HepG2 (cell line): ENCODE measurements around the gene DAZAP1. TPM values are rescaled to one million over a fixed set of nuclear protein-coding genes. Genes with fewer than 3 reads are reported as not detected.
A peak's percentile ranks its signal among the peaks of the same experiment; 100 is the strongest.

Experiments
- ATAC-seq: fragments of 200-7000 bp; cut with Tn5 transposase; 3 replicates; pipeline ENCODE4 v1.9.1; 2020; ENCODE audit warnings: mild to moderate bottlenecking, moderate library complexity
- BruUV-seq: library from RNA; stranded (reverse); fragments of 400-500 nt; replicated peaks from 2 replicates; lab custom pipeline; 2021; lab: Mats Ljungman, UMichigan
- CTCF ChIA-PET: fragments of 300-600 bp; formaldehyde crosslinking; extraction: SDS; loops from one replicate; lab custom pipeline; 2021; ENCODE audit warnings: low total read pairs, inconsistent platforms, low intra/inter-chr PET ratio; lab: Yijun Ruan, JAX
- POLR2A ChIA-PET: fragments of 350-600 bp; sonication (Branson Sonifier 250); formaldehyde crosslinking; loops from one replicate; lab custom pipeline; 2020; ENCODE audit warnings: antibody characterized with exemption, inconsistent platforms; lab: Yijun Ruan, JAX
- DNase-seq: peaks from one replicate; pipeline ENCODE4 v3.0.0-alpha.2; 2015; ENCODE audit warnings: low spot score
- FAIRE-seq: peaks from 3 replicates; lab custom pipeline; 2011; peaks lifted over from hg19 to GRCh38; lab: Jason Lieb, UNC
- H2AFZ ChIP-seq: one replicate; pipeline ENCODE4 v1.6.1; 2011; ENCODE audit warnings: low read length, inconsistent platforms
- H3K27ac ChIP-seq: fragments of 300-600 bp; 3 replicates; pipeline ENCODE4 v1.8.0; 2011; ENCODE audit warnings: mixed run types, mild to moderate bottlenecking, mixed read lengths, low read length, inconsistent platforms; ENCODE audit not compliant: insufficient read depth; ENCODE audit errors: extremely low read length
- H3K27me3 ChIP-seq, 2 experiments: fragments of 200-600 bp in 1 of 2; 2 replicates in 1 of 2; 3 replicates in 1 of 2; pipeline versions ENCODE4 v1.6.0 to v1.8.0; 2011; ENCODE audit warnings: low read length in 2 of 2, mild to moderate bottlenecking in 2 of 2, moderate library complexity in 2 of 2, inconsistent platforms in 1 of 2; ENCODE audit not compliant: insufficient read depth in 2 of 2, control insufficient read depth in 1 of 2
- H3K36me3 ChIP-seq, 2 experiments: fragments of 200-600 bp in 1 of 2; replicated peaks in 1 of 2; 2 replicates in 1 of 2; 3 replicates in 1 of 2; pipeline versions ENCODE4 v1.5.1 to v1.8.0; 2011; ENCODE audit warnings: low read length in 2 of 2, inconsistent platforms in 1 of 2; ENCODE audit not compliant: insufficient read depth in 2 of 2, control insufficient read depth in 1 of 2
- H3K4me1 ChIP-seq: 2 replicates; pipeline ENCODE4 v1.5.1; 2012; ENCODE audit warnings: low read length, inconsistent platforms; ENCODE audit not compliant: insufficient read depth
- H3K4me2 ChIP-seq: 2 replicates; pipeline ENCODE4 v1.6.0; 2011; ENCODE audit warnings: low read depth, low read length, inconsistent platforms
- H3K4me3 ChIP-seq, 3 experiments: fragments of 200-600 bp in 1 of 3; sonication (generic), shearing (Covaris generic) in 1 of 3; replicated peaks in 1 of 3; 2 replicates each; pipeline ENCODE4 v1.5.1; 2011 to 2016; ENCODE audit warnings: low read length in 3 of 3, inconsistent platforms in 2 of 3, low read depth in 2 of 3, mild to moderate bottlenecking in 2 of 3, control low read depth in 1 of 3, mixed read lengths in 1 of 3; ENCODE audit not compliant: insufficient read depth in 1 of 3
- H3K79me2 ChIP-seq: one replicate; pipeline ENCODE4 v1.6.1; 2011; ENCODE audit warnings: low read length, inconsistent platforms; ENCODE audit not compliant: insufficient read depth
- H3K9ac ChIP-seq: 2 replicates; pipeline ENCODE4 v1.6.0; 2011; ENCODE audit warnings: mild to moderate bottlenecking, low read depth, low read length, inconsistent platforms; ENCODE audit not compliant: insufficient read depth
- H3K9me3 ChIP-seq: 2 replicates; pipeline ENCODE4 v1.5.1; 2012; ENCODE audit warnings: mild to moderate bottlenecking, low read length
- H4K20me1 ChIP-seq: 2 replicates; pipeline ENCODE4 v1.6.0; 2011; ENCODE audit warnings: inconsistent platforms, mild to moderate bottlenecking, low read length, moderate library complexity; ENCODE audit not compliant: insufficient read depth
- CEBPG ChIP-seq: IDR thresholded peaks from 2 replicates; pipeline ENCODE4 v1.6.1; 2016
- FOXC1 ChIP-seq: sonication (generic); formaldehyde crosslinking; IDR thresholded peaks from 2 replicates; pipeline ENCODE4 v1.8.0; 2022; ENCODE audit warnings: mild to moderate bottlenecking, missing genetic modification reagents, borderline replicate concordance
- HHEX ChIP-seq: IDR thresholded peaks from 2 replicates; pipeline ENCODE4 v1.6.1; 2016; ENCODE audit warnings: control low read depth
- HNRNPL ChIP-seq: fragments of 200-400 bp; formaldehyde crosslinking; IDR thresholded peaks from 2 replicates; pipeline ENCODE4 v1.6.1; 2017; ENCODE audit warnings: mild to moderate bottlenecking, low read depth, low read length
- NONO ChIP-seq, 2 experiments: fragments of 450-650 bp in 1 of 2; sonication (generic) in 1 of 2; formaldehyde crosslinking in 1 of 2; IDR thresholded peaks in 1 of 2; conservative IDR thresholded peaks in 1 of 2; 2 replicates each; pipeline versions ENCODE4 v1.6.1 to v1.8.0; 2017 to 2022; ENCODE audit warnings: mild to moderate bottlenecking in 1 of 2, missing genetic modification reagents in 1 of 2, moderate library complexity in 1 of 2
- NPAS2 ChIP-seq: sonication (generic); formaldehyde crosslinking; IDR thresholded peaks from 2 replicates; pipeline ENCODE4 v1.8.0; 2022; ENCODE audit warnings: mild to moderate bottlenecking, missing genetic modification reagents, borderline replicate concordance
- NR2F2 ChIP-seq: IDR thresholded peaks from 2 replicates; pipeline ENCODE4 v1.6.1; 2012; ENCODE audit warnings: low read depth, inconsistent platforms, borderline replicate concordance
- RBM39 ChIP-seq: fragments of 200-400 bp; formaldehyde crosslinking; IDR thresholded peaks from one replicate; pipeline ENCODE4 v1.6.1; 2018; ENCODE audit warnings: antibody characterized with exemption, mild to moderate bottlenecking, low read depth, low read length; ENCODE audit not compliant: poor library complexity, severe bottlenecking
- SP1 ChIP-seq, 2 experiments: fragments of 450-650 bp in 1 of 2; sonication (generic) in 1 of 2; formaldehyde crosslinking in 1 of 2; IDR thresholded peaks; 2 replicates each; pipeline versions ENCODE4 v1.4.0 to v1.6.1; 2016 to 2020; ENCODE audit warnings: missing genetic modification reagents in 1 of 2
- SRSF4 ChIP-seq: fragments of 200-400 bp; formaldehyde crosslinking; IDR thresholded peaks from one replicate; pipeline ENCODE4 v1.6.1; 2018; ENCODE audit warnings: mild to moderate bottlenecking, low read depth, low read length, moderate library complexity; ENCODE audit not compliant: poor library complexity, severe bottlenecking
- ZMYM3 ChIP-seq: sonication (generic); formaldehyde crosslinking; IDR thresholded peaks from 2 replicates; pipeline ENCODE4 v1.5.1; 2020; ENCODE audit warnings: mild to moderate bottlenecking, missing genetic modification reagents
- ZNF337 ChIP-seq: sonication (generic); formaldehyde crosslinking; IDR thresholded peaks from 2 replicates; pipeline ENCODE4 v1.5.1; 2020; ENCODE audit warnings: missing genetic modification reagents, low read depth, mild to moderate bottlenecking, borderline replicate concordance
- ZNF629 ChIP-seq: sonication (generic); formaldehyde crosslinking; conservative IDR thresholded peaks from 2 replicates; pipeline ENCODE4 v1.5.0; 2020; ENCODE audit warnings: missing genetic modification reagents
- ZNF841 ChIP-seq: sonication (generic); formaldehyde crosslinking; IDR thresholded peaks from 2 replicates; pipeline ENCODE4 v1.8.1; 2023; ENCODE audit warnings: missing genetic modification reagents, borderline replicate concordance
- WGBS: methylation state at CpG from one replicate; pipeline ENCODE4 v1.1.6; 2017; ENCODE audit warnings: low lambda C conversion rate; 5-methylcytosine and 5-hydroxymethylcytosine counted together
- in situ Hi-C: cut with HindIII; loops from 2 replicates; pipeline ENCODE4 v1.10.0; 2017; ENCODE audit warnings: low pct_unique_long_range_greater_than_20kb; ENCODE audit not compliant: extremely low pct_ligation_motif_present
- intact Hi-C: fragments of 100-400 bp; cut with micrococcal nuclease; formaldehyde crosslinking; loops from one replicate; pipeline ENCODE4 v1.10.0; 2022; ENCODE audit not compliant: unreplicated experiment
- polyA plus RNA-seq, 8 experiments: library from polyadenylated mRNA; depleted of rRNA in 3 of 8; stranded (reverse) in 7 of 8; unstranded in 1 of 8; fragments of >200 nt; fragmentation: Illumina TruSeq in 4 of 8; extraction: Trizol in 4 of 8; gene quantifications; 2 replicates each; pipeline versions ENCODE4 v1.2.1 to v1.2.3, GENCODE V29; 2011 to 2016; ENCODE audit warnings: low read depth in 4 of 8, missing spikeins in 1 of 8, mixed read lengths in 1 of 8; ENCODE audit not compliant: insufficient read depth in 1 of 8
- total RNA-seq, 5 experiments: library from RNA; depleted of rRNA; stranded (reverse); fragments of >200 nt; fragmentation: Illumina TruSeq; extraction: Trizol; gene quantifications; 2 replicates each; pipeline ENCODE4 v1.2.3, GENCODE V29; 2016; ENCODE audit warnings: low read depth in 1 of 5
- TF ChIP-seq, protein P1 (sequence below): sonication (generic); formaldehyde crosslinking; IDR thresholded peaks from one replicate; pipeline ENCODE4 v1.5.1; 2020; ENCODE audit warnings: mild to moderate bottlenecking, missing genetic modification reagents; ENCODE audit errors: not compliant biosample characterization

Gene DAZAP1
- total and polyA plus RNA-seq, 2 of the 13 experiments (the other 11 are each of a cell fraction or from before 2014, with no cell fraction given): 63.3 to 79.2 TPM

DNA sequence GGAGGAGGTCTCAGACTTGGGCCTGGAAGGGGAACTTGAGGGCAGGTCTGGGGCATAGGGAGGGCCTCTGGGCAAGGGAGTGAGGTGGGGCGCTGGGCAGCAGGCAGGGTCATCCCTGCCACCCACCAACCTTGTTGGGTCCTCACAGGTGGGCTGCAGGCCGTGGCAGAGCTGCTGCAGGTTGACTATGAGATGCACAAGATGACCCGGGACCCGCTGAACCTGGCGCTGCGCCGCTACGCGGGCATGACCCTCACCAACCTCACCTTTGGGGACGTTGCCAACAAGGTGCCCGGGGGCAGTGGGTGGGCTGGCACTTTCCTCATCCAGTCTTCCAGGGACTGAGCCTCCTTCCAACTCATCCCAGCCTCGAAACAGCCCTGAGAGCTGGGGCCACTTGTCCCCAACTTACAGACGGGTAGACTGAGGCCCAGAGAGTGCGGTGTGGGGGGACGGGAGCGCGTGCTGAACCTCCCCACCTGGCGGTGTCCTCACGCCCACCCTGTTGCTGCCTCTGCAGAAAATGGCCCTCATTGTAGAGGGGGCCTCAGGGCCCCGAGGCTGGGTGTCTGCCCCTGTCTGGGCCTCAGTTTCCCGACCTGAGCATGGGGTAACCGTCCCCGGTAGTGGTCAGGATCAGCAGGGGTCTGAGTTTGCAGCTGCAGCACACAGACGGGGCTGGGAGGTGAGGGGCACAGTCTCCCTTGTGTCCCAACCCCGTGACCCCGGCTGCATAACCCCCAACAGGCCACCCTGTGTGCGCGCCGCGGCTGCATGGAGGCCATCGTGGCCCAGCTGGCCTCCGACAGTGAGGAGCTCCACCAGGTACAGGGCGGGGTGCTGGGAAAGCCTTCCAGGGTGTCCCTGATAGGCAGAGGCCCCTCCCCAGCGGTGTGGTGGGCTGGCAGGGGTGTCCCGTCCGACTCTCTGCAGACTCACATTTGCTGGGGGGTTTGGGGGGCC is 52.9 kb downstream of the DAZAP1 start:
- in situ Hi-C loops: no loop called here
- Histone ChIP-seq H3K36me3 (no peaks in the 10 kb centered on the region), H3K27ac (no peak overlapping the region), H3K9ac (no peak overlapping the region), H2AFZ (no peak overlapping the region), H3K9me3 (no peaks in the 10 kb centered on the region), H3K4me2 (no peak overlapping the region), H3K27me3 (peaks cover 0 to 25% of the 10 kb centered on the region in 2 experiments; a peak in 4 of 5 replicates), H3K4me3 (no peak overlapping the region), H3K4me1 (peaks cover 30% of the 10 kb centered on the region), H3K79me2 (no peaks in the 10 kb centered on the region), H4K20me1 (peaks cover 5% of the 10 kb centered on the region; the same call in 1 of the 2 replicates)
- ChIA-PET POLR2A (no interaction called here), CTCF (no interaction called here)
- 92% methylated on average over 5 of the region's 36 CpGs for WGBS
- no peak for FAIRE-seq
- no peak for ATAC-seq
- no peak for DNase-seq
- BruUV-seq: no TSS peak
- intact Hi-C loops: no loop called here
- TF ChIP-seq RBM39: no peak
- no peak for TF ChIP-seq CEBPG (CRISPR knock-in tag)
- no peak for TF ChIP-seq NONO (IDR thresholded peaks at IDR 0.05)
- TF ChIP-seq NONO (CRISPR knock-in tag; conservative IDR thresholded peaks at IDR 0.05): no peak
- TF ChIP-seq NR2F2: no peak
- peak; percentile 85 for TF ChIP-seq HNRNPL
- TF ChIP-seq FOXC1: no peak
- no peak for TF ChIP-seq ZNF841
- no peak for TF ChIP-seq SRSF4
- TF ChIP-seq NPAS2 (CRISPR knock-in tag): no peak
- no peak for TF ChIP-seq SP1 (IDR thresholded peaks at IDR 0.05)
- no peak for TF ChIP-seq SP1 (CRISPR knock-in tag; IDR thresholded peaks at IDR 0.05)
- peak; percentile 82 for TF ChIP-seq ZNF629 (CRISPR knock-in tag)
- TF ChIP-seq ZMYM3: peak; percentile 40; the same call in 1 of the 2 replicates
- TF ChIP-seq ZNF337: no peak
- TF ChIP-seq HHEX (CRISPR knock-in tag): no peak
- TF ChIP-seq, protein P1, sequence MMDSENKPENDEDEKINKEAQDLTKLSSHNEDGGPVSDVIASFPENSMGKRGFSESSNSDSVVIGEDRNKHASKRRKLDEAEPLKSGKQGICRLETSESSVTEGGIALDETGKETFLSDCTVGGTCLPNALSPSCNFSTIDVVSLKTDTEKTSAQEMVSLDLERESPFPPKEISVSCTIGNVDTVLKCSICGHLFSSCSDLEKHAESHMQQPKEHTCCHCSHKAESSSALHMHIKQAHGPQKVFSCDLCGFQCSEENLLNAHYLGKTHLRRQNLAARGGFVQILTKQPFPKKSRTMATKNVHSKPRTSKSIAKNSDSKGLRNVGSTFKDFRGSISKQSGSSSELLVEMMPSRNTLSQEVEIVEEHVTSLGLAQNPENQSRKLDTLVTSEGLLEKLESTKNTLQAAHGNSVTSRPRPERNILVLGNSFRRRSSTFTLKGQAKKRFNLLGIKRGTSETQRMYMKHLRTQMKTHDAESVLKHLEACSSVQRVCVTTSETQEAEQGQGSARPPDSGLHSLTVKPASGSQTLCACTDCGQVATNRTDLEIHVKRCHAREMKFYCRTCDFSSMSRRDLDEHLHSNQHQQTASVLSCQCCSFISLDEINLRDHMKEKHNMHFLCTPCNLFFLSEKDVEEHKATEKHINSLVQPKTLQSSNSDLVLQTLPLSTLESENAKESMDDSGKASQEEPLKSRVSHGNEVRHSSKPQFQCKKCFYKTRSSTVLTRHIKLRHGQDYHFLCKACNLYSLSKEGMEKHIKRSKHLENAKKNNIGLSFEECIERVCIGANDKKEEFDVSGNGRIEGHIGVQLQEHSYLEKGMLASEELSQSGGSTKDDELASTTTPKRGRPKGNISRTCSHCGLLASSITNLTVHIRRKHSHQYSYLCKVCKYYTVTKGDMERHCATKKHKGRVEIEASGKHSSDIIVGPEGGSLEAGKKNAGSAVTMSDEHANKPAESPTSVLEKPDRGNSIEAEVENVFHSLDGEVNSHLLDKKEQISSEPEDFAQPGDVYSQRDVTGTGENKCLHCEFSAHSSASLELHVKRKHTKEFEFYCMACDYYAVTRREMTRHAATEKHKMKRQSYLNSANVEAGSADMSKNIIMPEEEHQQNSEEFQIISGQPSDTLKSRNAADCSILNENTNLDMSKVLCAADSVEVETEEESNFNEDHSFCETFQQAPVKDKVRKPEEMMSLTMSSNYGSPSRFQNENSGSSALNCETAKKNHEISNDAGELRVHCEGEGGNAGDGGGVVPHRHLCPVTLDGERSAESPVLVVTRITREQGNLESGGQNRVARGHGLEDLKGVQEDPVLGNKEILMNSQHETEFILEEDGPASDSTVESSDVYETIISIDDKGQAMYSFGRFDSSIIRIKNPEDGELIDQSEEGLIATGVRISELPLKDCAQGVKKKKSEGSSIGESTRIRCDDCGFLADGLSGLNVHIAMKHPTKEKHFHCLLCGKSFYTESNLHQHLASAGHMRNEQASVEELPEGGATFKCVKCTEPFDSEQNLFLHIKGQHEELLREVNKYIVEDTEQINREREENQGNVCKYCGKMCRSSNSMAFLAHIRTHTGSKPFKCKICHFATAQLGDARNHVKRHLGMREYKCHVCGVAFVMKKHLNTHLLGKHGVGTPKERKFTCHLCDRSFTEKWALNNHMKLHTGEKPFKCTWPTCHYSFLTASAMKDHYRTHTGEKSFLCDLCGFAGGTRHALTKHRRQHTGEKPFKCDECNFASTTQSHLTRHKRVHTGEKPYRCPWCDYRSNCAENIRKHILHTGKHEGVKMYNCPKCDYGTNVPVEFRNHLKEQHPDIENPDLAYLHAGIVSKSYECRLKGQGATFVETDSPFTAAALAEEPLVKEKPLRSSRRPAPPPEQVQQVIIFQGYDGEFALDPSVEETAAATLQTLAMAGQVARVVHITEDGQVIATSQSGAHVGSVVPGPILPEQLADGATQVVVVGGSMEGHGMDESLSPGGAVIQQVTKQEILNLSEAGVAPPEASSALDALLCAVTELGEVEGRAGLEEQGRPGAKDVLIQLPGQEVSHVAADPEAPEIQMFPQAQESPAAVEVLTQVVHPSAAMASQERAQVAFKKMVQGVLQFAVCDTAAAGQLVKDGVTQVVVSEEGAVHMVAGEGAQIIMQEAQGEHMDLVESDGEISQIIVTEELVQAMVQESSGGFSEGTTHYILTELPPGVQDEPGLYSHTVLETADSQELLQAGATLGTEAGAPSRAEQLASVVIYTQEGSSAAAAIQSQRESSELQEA (CRISPR knock-in tag): no peak
